ENCODE data around the gene KXD1.
A peak's percentile ranks its signal among the peaks of the same experiment; 100 is the strongest.

KXD1 gene

DNA sequence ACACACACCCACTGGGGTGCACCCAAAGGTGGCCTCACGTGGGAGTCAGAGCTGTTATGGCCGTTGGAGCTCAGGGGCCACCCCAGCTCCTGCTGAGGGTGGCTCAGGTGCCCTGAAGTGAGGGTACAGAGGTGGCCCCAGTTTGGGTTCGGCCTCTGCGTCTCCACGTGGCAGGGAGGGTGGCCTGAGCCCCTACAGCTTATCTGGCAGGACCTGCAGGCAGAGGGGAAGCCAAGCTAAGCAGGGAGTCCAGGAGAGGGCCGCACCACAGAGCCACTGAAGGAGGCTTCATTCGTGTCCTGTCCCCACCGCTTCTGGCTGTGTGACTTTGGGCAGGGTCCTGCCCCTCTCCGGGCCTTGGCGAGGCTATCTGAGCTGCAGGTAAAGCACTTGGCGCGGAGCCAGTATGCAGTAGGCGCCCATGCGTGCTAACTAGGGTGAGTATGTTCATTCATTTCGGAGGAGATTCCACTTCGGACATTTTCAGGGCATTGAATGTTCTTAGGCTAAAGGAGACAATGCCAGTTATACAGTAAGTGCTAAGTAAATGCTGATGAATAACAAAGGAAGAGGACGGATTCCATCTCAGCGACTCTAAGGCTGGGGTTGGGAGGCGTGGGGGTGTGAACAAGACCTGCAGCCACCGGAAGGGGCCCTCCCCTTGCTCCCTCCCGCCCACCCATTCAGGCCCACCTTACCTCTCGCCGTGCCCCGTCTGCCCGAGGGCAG lies 35.9 kb downstream of the KXD1 start:
- no peak overlapping the region for H2BK5ac ChIP-seq (ENCODE audit: low read length)
- H3K9ac ChIP-seq (ENCODE audit: low read depth, low read length, poor library complexity): peak overlapping the region; percentile 93
- H3K14ac ChIP-seq (ENCODE audit: low read length): no peak overlapping the region
- peaks cover 16 to 17% of the 10 kb centered on the region in 2 donors for H3K4me1 ChIP-seq (ENCODE audit: control insufficient read depth in 2 of 2, insufficient read depth in 1 of 2, low read depth in 1 of 2, low read length in 2 of 2)
- peaks cover 0 to 10% (median 0%) of the 10 kb centered on the region in 3 experiments for H3K27me3 ChIP-seq (ENCODE audit: control insufficient read depth in 3 of 3, insufficient read depth in 3 of 3, low read depth in 1 of 3, low read length in 3 of 3)
- peak overlapping the region; percentile 50 for H2BK12ac ChIP-seq (ENCODE audit: low read length)
- DNase-seq (ENCODE audit: low spot score): no peak
- H3K23ac ChIP-seq (ENCODE audit: low read depth, low read length, poor library complexity): peak overlapping the region; percentile 92
- H3K27ac ChIP-seq (replicated peaks; ENCODE audit: low read length): no peak overlapping the region
- no CpG with 5 or more reads among the region's 25 CpGs for WGBS, 2 donors (ENCODE audit: extremely low coverage in 2 of 2, insufficient read length in 2 of 2, insufficient replicate concordance in 1 of 2)
- peaks cover 3 to 13% of the 10 kb centered on the region in 2 donors for H3K36me3 ChIP-seq (replicated peaks in 1 of 2; ENCODE audit: control insufficient read depth in 2 of 2, insufficient read depth in 2 of 2, low read length in 2 of 2)
- H2AK5ac ChIP-seq (ENCODE audit: low read depth, low read length): peak overlapping the region; percentile 89
- peak overlapping the region in 1 of 2 donors; percentile 72 for H3K4me3 ChIP-seq (ENCODE audit: low read length in 2 of 2)
- peak overlapping the region; percentile 95 for H3K18ac ChIP-seq (ENCODE audit: low read length)
- peak overlapping the region; percentile 58 for H2BK15ac ChIP-seq (ENCODE audit: low read length)
- H4K91ac ChIP-seq (ENCODE audit: low read depth, low read length, poor library complexity): no peak overlapping the region
- H3K4me2 ChIP-seq (ENCODE audit: insufficient read depth, low read length, poor library complexity, severe bottlenecking): peak overlapping the region; percentile 94
- H3K4ac ChIP-seq (ENCODE audit: low read length): peak overlapping the region; percentile 68
- no peak overlapping the region for H4K8ac ChIP-seq (ENCODE audit: low read depth, low read length)
- H3K79me1 ChIP-seq (ENCODE audit: low read depth, low read length): peaks cover 4% of the 10 kb centered on the region
- peak overlapping the region; percentile 90 for H2AFZ ChIP-seq (ENCODE audit: low read length)
- no peak overlapping the region for H2BK120ac ChIP-seq (ENCODE audit: low read depth, low read length)
- no peaks in the 10 kb centered on the region for H3K9me3 ChIP-seq (replicated peaks in 1 of 2; ENCODE audit: control insufficient read depth in 2 of 2, insufficient read depth in 1 of 2, low read depth in 1 of 2, low read length in 2 of 2)

GRCh38 chr19:18594096-18594823 lies 36.6 kb downstream of the KXD1 start:
- H2AFZ ChIP-seq (ENCODE audit: low read length): peak overlapping the region; percentile 90
- peak overlapping the region; percentile 95 for H3K18ac ChIP-seq (ENCODE audit: low read length)
- peaks cover 2% of the 10 kb centered on the region for H3K79me1 ChIP-seq (ENCODE audit: low read depth, low read length)
- peak overlapping the region; percentile 21 to 72 for H3K4me3 ChIP-seq (ENCODE audit: low read length in 2 of 2)
- H3K4me1 ChIP-seq (ENCODE audit: control insufficient read depth in 2 of 2, insufficient read depth in 1 of 2, low read depth in 1 of 2, low read length in 2 of 2): peaks cover 16 to 18% of the 10 kb centered on the region in 2 donors
- H3K14ac ChIP-seq (ENCODE audit: low read length): peak overlapping the region; percentile 38
- H3K4me2 ChIP-seq (ENCODE audit: insufficient read depth, low read length, poor library complexity, severe bottlenecking): peak overlapping the region; percentile 94
- H2BK12ac ChIP-seq (ENCODE audit: low read length): peak overlapping the region; percentile 99
- no CpG with 5 or more reads among the region's 54 CpGs for WGBS, 2 donors (ENCODE audit: extremely low coverage in 2 of 2, insufficient read length in 2 of 2, insufficient replicate concordance in 1 of 2)
- peak overlapping the region; percentile 89 for H3K23ac ChIP-seq (ENCODE audit: low read depth, low read length, poor library complexity)
- H4K8ac ChIP-seq (ENCODE audit: low read depth, low read length): no peak overlapping the region
- H2BK120ac ChIP-seq (ENCODE audit: low read depth, low read length): peak overlapping the region; percentile 6
- H2BK5ac ChIP-seq (ENCODE audit: low read length): peak overlapping the region; percentile 9
- peaks cover 3 to 13% of the 10 kb centered on the region in 2 donors for H3K36me3 ChIP-seq (replicated peaks in 1 of 2; ENCODE audit: control insufficient read depth in 2 of 2, insufficient read depth in 2 of 2, low read length in 2 of 2)
- H3K9me3 ChIP-seq (replicated peaks in 1 of 2; ENCODE audit: control insufficient read depth in 2 of 2, insufficient read depth in 1 of 2, low read depth in 1 of 2, low read length in 2 of 2): no peaks in the 10 kb centered on the region
- peak overlapping the region; percentile 58 for H2BK15ac ChIP-seq (ENCODE audit: low read length)
- DNase-seq (ENCODE audit: low spot score): peak; percentile 82
- peak overlapping the region; percentile 66 for H3K4ac ChIP-seq (ENCODE audit: low read length)
- H3K27ac ChIP-seq (replicated peaks; ENCODE audit: low read length): no peak overlapping the region
- peaks cover 0 to 11% (median 0%) of the 10 kb centered on the region in 3 experiments for H3K27me3 ChIP-seq (ENCODE audit: control insufficient read depth in 3 of 3, insufficient read depth in 3 of 3, low read depth in 1 of 3, low read length in 3 of 3)
- H3K9ac ChIP-seq (ENCODE audit: low read depth, low read length, poor library complexity): peak overlapping the region; percentile 93
- no peak overlapping the region for H4K91ac ChIP-seq (ENCODE audit: low read depth, low read length, poor library complexity)
- H2AK5ac ChIP-seq (ENCODE audit: low read depth, low read length): peak overlapping the region; percentile 88

DNA sequence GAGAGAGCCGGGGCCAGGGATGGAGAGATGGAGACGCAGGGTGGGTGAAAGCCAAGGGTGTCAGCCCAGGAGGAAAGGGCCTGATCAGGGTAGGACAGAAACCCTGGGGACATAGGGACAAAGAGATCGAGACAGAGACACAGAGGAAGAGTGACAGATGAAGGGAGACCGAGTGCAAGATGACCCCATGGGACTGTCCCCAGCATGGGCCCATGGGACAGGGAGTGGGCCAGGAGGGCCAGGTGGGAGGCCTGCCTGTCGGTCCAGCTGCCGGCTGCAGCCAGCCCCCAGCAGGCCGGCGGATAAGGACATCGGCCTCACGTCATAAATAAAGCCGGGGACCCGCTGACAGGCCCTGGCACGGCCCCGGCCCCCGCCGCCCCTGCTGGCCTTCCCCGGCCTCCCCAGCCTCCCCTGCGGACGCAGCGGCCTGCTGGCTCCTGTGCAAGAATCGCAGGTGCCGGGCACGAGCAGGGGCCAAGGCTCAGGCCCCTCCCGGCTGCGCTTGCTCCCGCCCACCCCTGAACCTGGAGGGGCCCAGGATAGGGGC lies 37.2 kb downstream of the KXD1 start:
- H3K27me3 ChIP-seq (ENCODE audit: control insufficient read depth in 3 of 3, insufficient read depth in 3 of 3, low read depth in 1 of 3, low read length in 3 of 3): peaks cover 0 to 16% (median 0%) of the 10 kb centered on the region in 3 experiments
- H3K9ac ChIP-seq (ENCODE audit: low read depth, low read length, poor library complexity): peak overlapping the region; percentile 60
- peaks cover 10 to 18% of the 10 kb centered on the region in 2 donors for H3K4me1 ChIP-seq (ENCODE audit: control insufficient read depth in 2 of 2, insufficient read depth in 1 of 2, low read depth in 1 of 2, low read length in 2 of 2)
- H4K8ac ChIP-seq (ENCODE audit: low read depth, low read length): no peak overlapping the region
- H3K18ac ChIP-seq (ENCODE audit: low read length): peak overlapping the region; percentile 94
- peaks cover 2% of the 10 kb centered on the region for H3K79me1 ChIP-seq (ENCODE audit: low read depth, low read length)
- H2BK120ac ChIP-seq (ENCODE audit: low read depth, low read length): peak overlapping the region; percentile 6
- peak overlapping the region; percentile 90 for H2AFZ ChIP-seq (ENCODE audit: low read length)
- no peak overlapping the region for H3K4ac ChIP-seq (ENCODE audit: low read length)
- DNase-seq (ENCODE audit: low spot score): no peak
- no CpG with 5 or more reads among the region's 26 CpGs for WGBS, 2 donors (ENCODE audit: extremely low coverage in 2 of 2, insufficient read length in 2 of 2, insufficient replicate concordance in 1 of 2)
- peak overlapping the region; percentile 89 for H3K23ac ChIP-seq (ENCODE audit: low read depth, low read length, poor library complexity)
- no peak overlapping the region for H3K14ac ChIP-seq (ENCODE audit: low read length)
- H2AK5ac ChIP-seq (ENCODE audit: low read depth, low read length): peak overlapping the region; percentile 88
- peak overlapping the region; percentile 94 for H3K4me2 ChIP-seq (ENCODE audit: insufficient read depth, low read length, poor library complexity, severe bottlenecking)
- peaks cover 3 to 13% of the 10 kb centered on the region in 2 donors for H3K36me3 ChIP-seq (replicated peaks in 1 of 2; ENCODE audit: control insufficient read depth in 2 of 2, insufficient read depth in 2 of 2, low read length in 2 of 2)
- H2BK15ac ChIP-seq (ENCODE audit: low read length): no peak overlapping the region
- peak overlapping the region; percentile 9 for H2BK5ac ChIP-seq (ENCODE audit: low read length)
- no peak overlapping the region for H3K27ac ChIP-seq (replicated peaks; ENCODE audit: low read length)
- no peak overlapping the region for H4K91ac ChIP-seq (ENCODE audit: low read depth, low read length, poor library complexity)
- H3K9me3 ChIP-seq (replicated peaks in 1 of 2; ENCODE audit: control insufficient read depth in 2 of 2, insufficient read depth in 1 of 2, low read depth in 1 of 2, low read length in 2 of 2): no peaks in the 10 kb centered on the region
- peak overlapping the region; percentile 99 for H2BK12ac ChIP-seq (ENCODE audit: low read length)
- peak overlapping the region; percentile 0 to 21 for H3K4me3 ChIP-seq (ENCODE audit: low read length in 2 of 2)

All from neuronal stem cell (in vitro differentiated cells).